GM12878 (cell line): Measurements from ENCODE around the gene ROPN1B. TPM values are rescaled to one million over a fixed set of nuclear protein-coding genes. Genes with fewer than 3 reads are reported as not detected.

ENCODE experiments used
- ATAC-seq: fragments of 200-7000 bp; cut with Tn5 transposase; 3 replicates; pipeline ENCODE4 v1.9.1; 2020; ENCODE audit warnings: mild to moderate bottlenecking, moderate library complexity
- BruUV-seq: library from RNA; stranded (reverse); fragments of 400-500 nt; replicated peaks from 2 replicates; lab custom pipeline; 2021; lab: Mats Ljungman, UMichigan
- CTCF ChIA-PET: fragments of 300-600 bp; sonication (Branson Sonifier 250); formaldehyde crosslinking; extraction: SDS; loops from one replicate; lab custom pipeline; 2021; ENCODE audit warnings: inconsistent platforms; lab: Yijun Ruan, JAX
- POLR2A ChIA-PET: fragments of 350-600 bp; formaldehyde crosslinking; extraction: SDS; loops from one replicate; lab custom pipeline; 2021; ENCODE audit warnings: inconsistent platforms; lab: Charles Lee
- RAD21 ChIA-PET: fragments of 300-600 bp; sonication (Branson Sonifier 250); formaldehyde crosslinking; loops from one replicate; lab custom pipeline; 2023; ENCODE audit warnings: antibody characterized with exemption; ENCODE audit not compliant: unreplicated experiment; lab: Charles Lee
- SMC1A ChIA-PET: fragments of 300-600 bp; sonication (Branson Sonifier 250); formaldehyde crosslinking; loops from one replicate; lab custom pipeline; 2023; ENCODE audit not compliant: unreplicated experiment, uncharacterized antibody; lab: Charles Lee
- DNase-seq: peaks from one replicate; pipeline ENCODE4 v3.0.0-alpha.2; 2011; ENCODE audit warnings: low read depth, low spot score
- FAIRE-seq: peaks from 3 replicates; lab custom pipeline; 2011; peaks lifted over from hg19 to GRCh38; lab: Jason Lieb, UNC
- H2AFZ ChIP-seq: 2 replicates; pipeline ENCODE4 v1.6.0; 2011; ENCODE audit warnings: low read depth, low read length, control low read depth; ENCODE audit not compliant: control insufficient read depth
- H3K27ac ChIP-seq: 2 replicates; pipeline ENCODE4 v1.5.1; 2011; ENCODE audit warnings: control low read depth; ENCODE audit not compliant: control insufficient read depth, insufficient read depth
- H3K27me3 ChIP-seq, 2 experiments: replicated peaks in 1 of 2; 2 replicates each; pipeline versions ENCODE4 v1.6.0 to v1.6.1; 2011; ENCODE audit warnings: low read length in 1 of 2; ENCODE audit not compliant: control insufficient read depth in 2 of 2, insufficient read depth in 2 of 2
- H3K36me3 ChIP-seq, 2 experiments: 2 replicates each; pipeline ENCODE4 v1.5.1; 2011; ENCODE audit warnings: low read length in 1 of 2; ENCODE audit not compliant: control insufficient read depth in 2 of 2, insufficient read depth in 2 of 2
- H3K4me1 ChIP-seq: 2 replicates; pipeline ENCODE4 v1.6.1; 2011; ENCODE audit warnings: mild to moderate bottlenecking, low read length, moderate library complexity, mixed read lengths; ENCODE audit not compliant: control insufficient read depth, insufficient read depth
- H3K4me2 ChIP-seq: 2 replicates; pipeline ENCODE4 v1.6.0; 2011; ENCODE audit warnings: control low read depth; ENCODE audit not compliant: control insufficient read depth, insufficient read depth
- H3K4me3 ChIP-seq: fragments of 200-600 bp; sonication (generic); 2 replicates; pipeline ENCODE4 v1.5.1; 2016
- H3K79me2 ChIP-seq: 2 replicates; pipeline ENCODE4 v1.6.0; 2011; ENCODE audit warnings: low read length; ENCODE audit not compliant: control insufficient read depth, insufficient read depth
- H3K9ac ChIP-seq: 2 replicates; pipeline ENCODE4 v1.8.0; 2011; ENCODE audit warnings: low read length, control low read depth, mixed read lengths; ENCODE audit not compliant: control insufficient read depth, insufficient read depth
- H3K9me3 ChIP-seq: replicated peaks from 3 replicates; pipeline ENCODE4 v1.5.1; 2011; ENCODE audit warnings: mild to moderate bottlenecking, low read length; ENCODE audit not compliant: control insufficient read depth, insufficient read depth
- H4K20me1 ChIP-seq: 2 replicates; pipeline ENCODE4 v1.6.0; 2011; ENCODE audit not compliant: control insufficient read depth, insufficient read depth
- DPF2 ChIP-seq: fragments of 450-650 bp; IDR thresholded peaks from 2 replicates; pipeline ENCODE4 v1.6.1; 2017; ENCODE audit warnings: mild to moderate bottlenecking
- ELK1 ChIP-seq: IDR thresholded peaks from 2 replicates; pipeline ENCODE4 v1.6.1; 2012; ENCODE audit warnings: low read depth, low read length, improper control_type of control experiment
- GABPA ChIP-seq: IDR thresholded peaks from 2 replicates; pipeline ENCODE4 v1.6.1; 2014; ENCODE audit warnings: antibody characterized with exemption, low read depth, mild to moderate bottlenecking, inconsistent platforms
- IKZF1 ChIP-seq: fragments of 450-650 bp; conservative IDR thresholded peaks from 2 replicates; pipeline ENCODE4 v1.6.1; 2017; ENCODE audit warnings: antibody characterized with exemption, mild to moderate bottlenecking
- KAT2A ChIP-seq: conservative IDR thresholded peaks from 2 replicates; pipeline ENCODE4 v1.6.1; 2011; ENCODE audit warnings: low read depth, low read length; ENCODE audit not compliant: control insufficient read depth
- MAX ChIP-seq: IDR thresholded peaks from 2 replicates; pipeline ENCODE4 v1.6.1; 2012; ENCODE audit warnings: low read depth, low read length, improper control_type of control experiment
- NR2C1 ChIP-seq: fragments of 450-650 bp; IDR thresholded peaks from 2 replicates; pipeline ENCODE4 v1.6.1; 2017; ENCODE audit warnings: antibody characterized with exemption, mild to moderate bottlenecking, moderate library complexity
- PML ChIP-seq: IDR thresholded peaks from 2 replicates; pipeline ENCODE4 v1.6.1; 2012; ENCODE audit warnings: low read length, inconsistent platforms
- POLR2A ChIP-seq: IDR thresholded peaks from 2 replicates; pipeline ENCODE4 v1.6.1; 2011; ENCODE audit warnings: low read depth, mild to moderate bottlenecking, low read length
- RUNX3 ChIP-seq: IDR thresholded peaks from 2 replicates; pipeline ENCODE4 v1.6.1; 2012; ENCODE audit warnings: low read length, inconsistent platforms
- STAT3 ChIP-seq: IDR thresholded peaks from 2 replicates; pipeline ENCODE4 v1.6.1; 2011; ENCODE audit warnings: low read depth, low read length, improper control_type of control experiment
- TAF1 ChIP-seq: IDR thresholded peaks from 2 replicates; pipeline ENCODE4 v1.6.1; 2011; ENCODE audit warnings: mild to moderate bottlenecking, low read depth, low read length, borderline replicate concordance
- ZBTB11 ChIP-seq: fragments of 450-650 bp; formaldehyde crosslinking; IDR thresholded peaks from 2 replicates; pipeline ENCODE4 v1.5.0; 2022; ENCODE audit warnings: mild to moderate bottlenecking, missing genetic modification characterization
- ZNF687 ChIP-seq: fragments of 450-650 bp; IDR thresholded peaks from 2 replicates; pipeline ENCODE4 v1.6.1; 2017; ENCODE audit warnings: mild to moderate bottlenecking, moderate library complexity
- WGBS: methylation state at CpG from one replicate; pipeline ENCODE4 v1.1.6; 2016; ENCODE audit warnings: low lambda C conversion rate; ENCODE audit not compliant: insufficient replicate concordance, insufficient coverage; ENCODE audit errors: missing lambda C conversion rate; 5-methylcytosine and 5-hydroxymethylcytosine counted together
- in situ Hi-C: fragments of 300-500 bp; cut with MboI; formaldehyde crosslinking; loops from 9 replicates; pipeline ENCODE4 v1.14.3; 2018; ENCODE audit warnings: mixed read lengths
- intact Hi-C: fragments of 100-400 bp; cut with micrococcal nuclease; formaldehyde crosslinking; loops from one replicate; pipeline ENCODE4 v1.14.2; 2022; ENCODE audit not compliant: unreplicated experiment
- polyA plus RNA-seq, 11 experiments: library from polyadenylated mRNA; depleted of rRNA in 4 of 11; unstranded in 6 of 11; stranded (reverse) in 5 of 11; fragments of >200 nt; fragmentation: Nextera tagmentation in 4 of 11; fragmentation: Illumina TruSeq in 1 of 11; extraction: Ambion mirVana in 4 of 11; extraction: Trizol in 1 of 11; gene quantifications; 1 replicate in 1 of 11; 2 replicates in 10 of 11; pipeline versions ENCODE4 v1.2.1 to v1.2.3, GENCODE V29; 2011 to 2016; ENCODE audit warnings: inconsistent platforms in 2 of 11, missing spikeins in 2 of 11, low read depth in 1 of 11
- total RNA-seq, 4 experiments: library from RNA; depleted of rRNA in 3 of 4; stranded (reverse); fragments of >200 nt in 3 of 4; fragmentation: Illumina TruSeq in 1 of 4; extraction: Trizol in 1 of 4; gene quantifications; 2 replicates each; pipeline versions ENCODE4 v1.2.1 to v1.2.3, GENCODE V29; 2013 to 2021

The ROPN1B gene
- total and polyA plus RNA-seq, 10 of the 15 experiments (the other 5 are each of a cell fraction or from before 2014, with no cell fraction given) = not detected

GRCh38 chr3:125990253-125990970 is 21.4 kb downstream of the ROPN1B start:
- Histone ChIP-seq H3K79me2 (no peaks in the 10 kb centered on the region), H3K9ac (peak overlapping the region; percentile 72), H3K36me3 (no peaks in the 10 kb centered on the region), H3K9me3 (no peaks in the 10 kb centered on the region), H3K4me3 (peak overlapping the region; percentile 78), H3K4me2 (peak overlapping the region; percentile 90), H3K4me1 (no peaks in the 10 kb centered on the region), H4K20me1 (no peaks in the 10 kb centered on the region), H2AFZ (peak overlapping the region; percentile 84), H3K27me3 (no peaks in the 10 kb centered on the region), H3K27ac (peak overlapping the region; percentile 42; the same call in 1 of the 2 replicates)
- in situ Hi-C loops (no loop called here), intact Hi-C loops (no loop called here)
- ATAC-seq (peak; percentile 99), DNase-seq (peak; percentile 4), FAIRE-seq (no peak)
- WGBS = 4% methylated on average over 37 of the region's 52 CpGs
- BruUV-seq = no TSS peak
- CTCF ChIA-PET = no interaction called here
- SMC1A ChIA-PET = interaction anchor here (1.2 kb wide), 1 partner anchor 14 kb away, joined by 3 read pairs; no protein-coding TSS in a partner anchor
- RAD21 ChIA-PET = no interaction called here
- POLR2A ChIA-PET = no interaction called here
- no peak for TF ChIP-seq KAT2A
- 0 out of 2 replicates have a peak, but pooled peaks have one; percentile 29 for TF ChIP-seq PML
- peak; percentile 72 for TF ChIP-seq POLR2A
- no peak for TF ChIP-seq DPF2
- TF ChIP-seq ZBTB11 (CRISPR knock-in tag) = peak; percentile 11; the same call in 1 of the 2 replicates
- no peak for TF ChIP-seq STAT3
- 0 out of 2 replicates have a peak, but pooled peaks have one; percentile 69 for TF ChIP-seq MAX
- TF ChIP-seq NR2C1 = peak; percentile 51
- peak; percentile 71; the same call in 1 of the 2 replicates for TF ChIP-seq TAF1
- TF ChIP-seq GABPA = peak; percentile 89
- TF ChIP-seq ELK1 = peak; percentile 65
- TF ChIP-seq ZNF687 = peak; percentile 59
- TF ChIP-seq IKZF1 = 0 out of 2 replicates have a peak, but pooled peaks have one; percentile 6
- TF ChIP-seq RUNX3 = 0 out of 2 replicates have a peak, but pooled peaks have one; percentile 14
